HG02759 (cell line): ENCODE measurements around the gene ALG14.
"Not testable (repeated sequence)": the region's sequence is repeated elsewhere in the genome, so short reads cannot be mapped to it uniquely, and the experiment has no call there.

Experiments
- ATAC-seq: cut with Tn5 transposase; IDR thresholded peaks from one replicate; pipeline ENCODE4 v1.9.1; 2021; ENCODE audit warnings: mild to moderate bottlenecking, moderate library complexity; ENCODE audit not compliant: unreplicated experiment

ALG14 gene

GRCh38 chr1:95072532-95073419 lies at the start of gene ALG14:
Gene ALG14, minus strand, starts transcription at chr1:95072951. Its CDS starts 53 bp downstream, at chr1:95072898.
- ATAC-seq = peak; percentile 96

DNA sequence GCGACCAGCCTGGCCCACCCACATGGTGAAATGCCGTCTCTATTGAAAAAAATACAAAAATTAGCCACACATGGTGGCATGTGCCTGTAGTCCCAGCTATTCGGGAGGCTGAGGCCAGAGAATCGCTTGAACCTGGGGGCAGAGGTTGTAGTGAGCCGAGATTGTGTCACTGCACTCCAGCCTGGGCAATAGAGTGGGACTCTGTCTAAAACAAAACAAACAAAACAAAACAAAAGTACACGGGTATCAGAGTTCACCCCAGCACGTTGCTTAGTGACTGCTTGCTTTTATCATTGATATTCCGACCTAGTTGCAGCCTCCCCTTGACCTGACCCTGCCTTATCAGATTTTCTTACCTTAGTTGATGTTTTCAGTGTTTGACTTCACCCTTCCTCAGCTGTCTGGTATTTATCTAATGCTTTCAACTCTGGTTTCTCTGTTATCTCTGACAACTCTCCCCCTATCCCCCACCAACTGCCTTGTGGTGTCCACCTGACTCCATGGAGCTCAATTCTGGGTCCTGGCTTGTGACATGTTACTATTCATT lies 49.5 kb upstream of the ALG14 start:
- no peak for ATAC-seq

DNA sequence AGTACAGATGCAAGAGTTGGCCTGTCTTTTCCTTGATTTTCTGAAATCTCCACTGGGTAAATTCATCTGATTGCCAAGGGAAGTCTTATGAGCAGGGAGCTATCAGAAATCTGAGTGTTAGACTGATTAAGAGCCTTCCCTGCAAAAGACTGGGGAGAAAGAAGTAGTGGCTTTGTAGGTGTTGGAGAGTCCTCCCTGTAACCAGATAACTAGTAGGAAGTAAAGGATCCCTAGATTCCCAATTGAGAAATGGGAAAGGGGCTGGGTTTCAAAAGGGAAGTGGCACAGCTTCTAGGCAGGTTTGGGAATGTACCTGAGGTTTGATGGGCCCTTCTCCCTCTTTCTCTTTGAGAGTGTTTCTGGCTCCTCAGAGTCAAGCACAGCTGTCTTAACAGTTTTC lies 46.5 kb upstream of the ALG14 start:
- no peak for ATAC-seq

GRCh38 chr1:95118710-95119109 lies 46.0 kb upstream of the ALG14 start:
- no peak for ATAC-seq

- no peak for ATAC-seq
Observed at GRCh38 chr1:95118067-95118499, 45.3 kb upstream of the ALG14 start.

GRCh38 chr1:95117207-95118066 lies 44.7 kb upstream of the ALG14 start, which contains the start of gene TLCD4:
Gene TLCD4, plus strand, starts transcription at chr1:95117355. Its CDS starts 26,547 bp downstream, at chr1:95143902.
- ATAC-seq = peak; percentile 65

- peak; percentile 68 for ATAC-seq
Observed at GRCh38 chr1:95116580-95117206, 43.9 kb upstream of the ALG14 start.

- no peak for ATAC-seq
Observed at GRCh38 chr1:95115708-95116137, 43.0 kb upstream of the ALG14 start.

GRCh38 chr1:95113684-95114083 lies 40.9 kb upstream of the ALG14 start:
- no peak for ATAC-seq

GRCh38 chr1:95111014-95111413 lies 38.3 kb upstream of the ALG14 start:
- no peak for ATAC-seq

DNA sequence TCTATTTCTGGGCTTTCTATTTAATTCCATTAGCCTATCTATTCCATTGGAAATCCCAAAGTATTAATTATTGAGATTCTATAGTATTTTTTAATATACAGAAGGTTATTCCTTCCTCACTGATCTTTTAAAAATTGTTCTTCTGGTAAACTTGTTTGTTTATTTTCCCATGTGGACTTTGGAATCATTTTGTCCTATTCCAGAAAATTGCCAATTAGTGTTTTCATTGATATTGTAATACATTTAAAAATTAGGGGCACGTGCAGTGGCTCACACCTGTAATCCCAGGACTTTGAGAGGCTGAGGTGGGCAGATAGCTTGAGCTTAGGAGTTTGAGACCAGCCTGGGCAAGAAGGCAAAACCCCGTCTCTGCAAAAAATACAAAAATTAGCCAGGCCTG lies 36.0 kb upstream of the ALG14 start:
- ATAC-seq = no peak

DNA sequence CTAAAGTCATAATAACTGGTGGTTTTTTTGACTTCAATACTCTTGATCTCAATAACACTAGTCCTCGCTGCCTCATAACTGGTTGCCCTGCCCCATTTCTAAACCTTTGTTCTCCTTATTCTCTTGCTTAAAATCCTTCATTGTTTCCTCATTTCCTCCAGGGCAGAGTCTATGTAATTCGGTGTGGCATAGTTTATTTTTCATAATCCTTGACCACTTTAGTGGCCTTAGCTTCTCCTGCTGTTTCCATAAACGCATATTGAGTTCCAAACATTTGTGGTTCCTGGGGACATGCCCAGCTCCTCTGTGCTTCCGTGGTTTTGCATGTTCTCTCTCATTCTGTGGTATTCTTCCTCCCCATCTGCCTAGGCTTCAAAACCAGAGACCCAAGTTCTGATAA lies 25.4 kb upstream of the ALG14 start:
- ATAC-seq = no peak

DNA sequence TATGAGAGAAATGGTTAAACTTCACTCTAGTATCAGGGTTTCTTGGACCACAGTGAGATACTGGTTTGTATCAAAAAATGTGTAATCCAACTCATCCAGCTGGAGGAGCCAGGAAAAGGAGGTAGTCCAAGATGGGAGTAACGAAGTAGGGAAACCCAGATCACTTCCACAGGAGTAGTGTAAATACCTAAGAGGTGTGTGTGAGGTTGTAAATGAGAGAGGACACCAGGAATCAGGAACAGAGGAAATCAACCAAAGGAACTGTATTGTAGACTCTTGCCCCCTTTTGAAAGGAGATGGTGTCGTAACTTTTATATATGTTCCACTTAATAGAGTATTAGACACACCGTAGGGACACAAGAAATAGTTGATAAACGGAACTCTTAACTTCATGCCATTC lies 24.7 kb upstream of the ALG14 start:
- no peak for ATAC-seq

- no peak for ATAC-seq
Observed at GRCh38 chr1:95096218-95096841, 23.6 kb upstream of the ALG14 start.

DNA sequence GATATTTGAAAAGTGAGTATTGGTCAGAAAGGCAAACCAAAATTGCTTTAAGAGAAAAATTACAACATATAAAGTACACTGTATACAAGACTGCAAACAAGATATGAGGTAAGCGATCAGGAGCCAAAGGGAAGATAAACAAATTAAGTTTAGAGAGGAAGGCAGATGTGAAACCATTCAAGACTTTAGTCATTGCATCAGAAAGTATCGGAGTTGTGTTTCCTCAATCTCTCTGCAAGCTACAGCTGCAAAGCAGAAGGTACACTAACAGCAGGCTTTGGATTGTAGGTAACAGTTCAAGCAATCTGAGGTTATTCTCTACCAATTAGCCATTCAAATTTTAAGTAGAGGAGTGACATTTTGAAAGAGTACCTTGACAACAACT lies 23.1 kb upstream of the ALG14 start:
- peak; percentile 78 for ATAC-seq

DNA sequence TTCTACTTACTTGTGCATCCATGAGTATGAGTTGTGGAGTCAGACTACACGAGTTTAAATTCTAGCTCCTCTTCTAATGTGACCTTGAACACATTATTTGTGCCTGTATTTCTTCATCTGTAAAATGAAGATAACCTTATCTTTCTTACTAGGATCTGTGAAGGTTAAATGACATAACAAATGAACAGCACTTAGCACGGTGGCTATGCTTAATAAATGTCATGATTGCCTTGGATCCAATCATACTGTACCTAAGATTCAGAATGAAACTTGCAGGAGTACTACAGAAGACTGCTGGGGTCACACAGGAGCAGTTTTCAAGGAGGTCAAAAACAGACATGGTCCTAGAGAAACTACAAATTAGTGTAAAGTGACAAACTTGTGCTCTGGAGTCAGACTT lies 22.2 kb upstream of the ALG14 start:
- ATAC-seq = no peak

GRCh38 chr1:95093296-95093695 lies 20.5 kb upstream of the ALG14 start:
- no peak for ATAC-seq

- not testable (repeated sequence) for ATAC-seq
Observed at GRCh38 chr1:95092891-95093290, 20.1 kb upstream of the ALG14 start.

DNA sequence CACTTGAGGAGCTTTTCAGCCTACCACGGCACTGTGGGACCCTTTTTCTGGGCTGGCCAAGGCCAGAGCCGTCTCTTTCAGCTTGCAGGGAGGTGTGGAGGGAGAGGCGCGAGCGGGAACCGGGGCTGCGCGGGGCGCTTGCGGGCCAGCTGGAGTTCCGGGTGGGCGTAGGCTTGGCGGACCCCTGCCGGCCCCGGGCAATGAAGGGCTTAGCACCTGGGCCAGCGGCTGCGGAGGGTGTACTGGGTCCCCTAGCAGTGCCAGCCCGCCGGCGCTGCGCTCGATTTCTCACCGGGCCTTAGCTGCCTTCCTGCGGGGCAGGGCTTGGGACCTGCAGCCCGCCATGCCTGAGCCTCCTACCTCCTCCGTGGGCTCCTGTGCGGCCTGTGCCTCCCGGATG lies 18.5 kb upstream of the ALG14 start:
- not testable (repeated sequence) for ATAC-seq

- no peak for ATAC-seq
Observed at GRCh38 chr1:95089650-95090287, 17.0 kb upstream of the ALG14 start.
